ENCODE measurements around the gene LLCFC1. TPM values are rescaled to one million over a fixed set of nuclear protein-coding genes. Genes with fewer than 3 reads are reported as not detected.

LLCFC1 gene
- total and polyA plus RNA-seq, 2 of the 8 experiments (the other 6 are each of a cell fraction or from before 2014, with no cell fraction given), result not detected

- no peaks in the 10 kb centered on the region for H3K79me2 ChIP-seq (ENCODE audit: control insufficient read depth in 1 of 2, insufficient read depth in 2 of 2, low read length in 2 of 2)
- H3K23ac ChIP-seq (ENCODE audit: insufficient read length), result no peak overlapping the region
- H3K4me2 ChIP-seq (ENCODE audit: insufficient read depth in 1 of 2, low read depth in 2 of 2, low read length in 2 of 2), result no peak overlapping the region
- H3K9ac ChIP-seq (replicated peaks in 1 of 4; ENCODE audit: extremely low read depth in 1 of 4, low read depth in 3 of 4, low read length in 3 of 4), result no peak overlapping the region
- FAIRE-seq (no peak), DNase-seq (ENCODE audit: low read depth in 1 of 2, low spot score in 2 of 2) (no peak)
- H3K9me3 ChIP-seq (ENCODE audit: insufficient read depth in 2 of 2, low read depth in 1 of 2, low read length in 1 of 2), result peaks cover 12 to 17% of the 10 kb centered on the region in 2 experiments; a peak in 2 of 4 replicates
- H2BK15ac ChIP-seq (ENCODE audit: low read length), result no peak overlapping the region
- H4K5ac ChIP-seq (ENCODE audit: insufficient read length, low read depth, low read length), result no peak overlapping the region
- no peak overlapping the region for H2BK20ac ChIP-seq (ENCODE audit: low read length)
- H4K91ac ChIP-seq (replicated peaks; ENCODE audit: insufficient read length, low read length), result no peak overlapping the region
- no peak overlapping the region for H3K4ac ChIP-seq (replicated peaks; ENCODE audit: insufficient read length, low read depth, low read length)
- H3K56ac ChIP-seq (replicated peaks; ENCODE audit: insufficient read length, low read depth, low read length), result no peak overlapping the region
- H3K79me1 ChIP-seq (ENCODE audit: low read depth, low read length), result no peaks in the 10 kb centered on the region
- H3K23me2 ChIP-seq (ENCODE audit: low read depth, low read length), result no peaks in the 10 kb centered on the region
- H2BK12ac ChIP-seq (ENCODE audit: low read depth, low read length), result no peak overlapping the region
- POLR2A ChIA-PET (ENCODE audit: partially characterized antibody), result interaction anchor here (1.0 kb wide), 2 partner anchors 13 to 22 kb away, joined by 3 to 5 read pairs; no protein-coding TSS in a partner anchor
- no peaks in the 10 kb centered on the region for H3K4me1 ChIP-seq (replicated peaks in 1 of 4; ENCODE audit: control insufficient read depth in 3 of 4, insufficient read depth in 4 of 4, low read length in 3 of 4)
- H4K8ac ChIP-seq (ENCODE audit: extremely low read depth, insufficient read depth, low read length), result no peak overlapping the region
- H3K4me3 ChIP-seq (ENCODE audit: extremely low read depth in 1 of 4, insufficient read depth in 2 of 4, low read depth in 3 of 4, low read length in 4 of 4), result no peak overlapping the region
- no peaks in the 10 kb centered on the region for H4K20me1 ChIP-seq (replicated peaks in 1 of 2; ENCODE audit: control insufficient read depth in 1 of 2, insufficient read depth in 2 of 2, low read length in 2 of 2)
- H2AFZ ChIP-seq (ENCODE audit: low read length), result no peak overlapping the region
- WGBS, 2 experiments (ENCODE audit: extremely low coverage in 1 of 2, insufficient coverage in 1 of 2, insufficient read length in 1 of 2, insufficient replicate concordance in 2 of 2, low coverage in 1 of 2, low lambda C conversion rate in 2 of 2, missing lambda C conversion rate in 1 of 2), result 69% methylated on average over 2 of the region's 2 CpGs; no CpG with 5 or more reads in 1 of the 2 experiments
- H3K14ac ChIP-seq (ENCODE audit: insufficient read length), result no peak overlapping the region
- H3K27me3 ChIP-seq (replicated peaks in 1 of 4; ENCODE audit: control insufficient read depth in 3 of 4, extremely low read depth in 1 of 4, insufficient read depth in 3 of 4, low read length in 3 of 4), result no peaks in the 10 kb centered on the region
- no peaks in the 10 kb centered on the region for H3K36me3 ChIP-seq (ENCODE audit: control insufficient read depth in 2 of 4, insufficient read depth in 4 of 4, low read length in 3 of 4)
- H2BK5ac ChIP-seq (ENCODE audit: low read depth, low read length), result no peak overlapping the region
- no peak overlapping the region for H3K27ac ChIP-seq (ENCODE audit: low read depth, low read length)
- no peak overlapping the region for H2AK5ac ChIP-seq (ENCODE audit: low read depth, low read length)
- no peak overlapping the region for H2BK120ac ChIP-seq (replicated peaks; ENCODE audit: low read depth, low read length)
- CTCF ChIA-PET (ENCODE audit: partially characterized antibody), result interaction anchor here (0.8 to 3.9 kb wide), 22 partner anchors 8 to 564 kb away, joined by 3 to 34 read pairs (median 7); partner anchors contain the start of genes LLCFC1 and TRPV5
- H3K18ac ChIP-seq (ENCODE audit: extremely low read depth, low read length), result no peak overlapping the region
Observed at GRCh38 chr7:142910481-142910880, 28.8 kb upstream of the LLCFC1 start.
